ENCODE results near the gene FBXW4. TPM values are rescaled to one million over a fixed set of nuclear protein-coding genes. Genes with fewer than 3 reads are reported as not detected.

Gene FBXW4
- polyA plus RNA-seq, 1 of the 3 experiments (the other 2 are of a cell fraction): 27.6 TPM

GRCh38 chr10:101569622-101570427 lies 125.1 kb downstream of the FBXW4 start:
- H3K36me3 ChIP-seq (replicated peaks in 1 of 2; ENCODE audit: control insufficient read depth in 1 of 2, insufficient read depth in 2 of 2, low read length in 1 of 2): no peaks in the 10 kb centered on the region
- H3K27ac ChIP-seq (ENCODE audit: low read depth in 2 of 2, low read length in 1 of 2): peak overlapping the region in 1 of 2 experiments; percentile 56; a peak in 1 of 4 replicates
- CTCF ChIA-PET: interaction anchor here (0.5 to 9.1 kb wide), 58 partner anchors 8 to 439 kb away, joined by 3 to 164 read pairs (median 6); partner anchors contain the start of genes DPCD, NPM3, POLL and TLX1
- H3K27me3 ChIP-seq (ENCODE audit: insufficient read depth): no peaks in the 10 kb centered on the region; the same call in 1 of the 2 replicates
- peak; percentile 52; the same call in 1 of the 2 replicates for TF ChIP-seq MAX (IDR thresholded peaks at IDR 0.05; ENCODE audit: low read depth)
- peak; percentile 5; the same call in 1 of the 2 replicates for TF ChIP-seq SIN3A (IDR thresholded peaks at IDR 0.05; ENCODE audit: borderline replicate concordance, low read depth, low read length)
- TF ChIP-seq CHD2 (IDR thresholded peaks at IDR 0.05; ENCODE audit: low read length, partially characterized antibody): peak; percentile 77
- TF ChIP-seq GATA2 (CRISPR knock-in tag; IDR thresholded peaks at IDR 0.05): no peak
- no peak for TF ChIP-seq JUND (IDR thresholded peaks at IDR 0.05)
- TF ChIP-seq SMC3 (IDR thresholded peaks at IDR 0.05; ENCODE audit: low read depth, low read length): peak; percentile 69
- TF ChIP-seq, protein P1, sequence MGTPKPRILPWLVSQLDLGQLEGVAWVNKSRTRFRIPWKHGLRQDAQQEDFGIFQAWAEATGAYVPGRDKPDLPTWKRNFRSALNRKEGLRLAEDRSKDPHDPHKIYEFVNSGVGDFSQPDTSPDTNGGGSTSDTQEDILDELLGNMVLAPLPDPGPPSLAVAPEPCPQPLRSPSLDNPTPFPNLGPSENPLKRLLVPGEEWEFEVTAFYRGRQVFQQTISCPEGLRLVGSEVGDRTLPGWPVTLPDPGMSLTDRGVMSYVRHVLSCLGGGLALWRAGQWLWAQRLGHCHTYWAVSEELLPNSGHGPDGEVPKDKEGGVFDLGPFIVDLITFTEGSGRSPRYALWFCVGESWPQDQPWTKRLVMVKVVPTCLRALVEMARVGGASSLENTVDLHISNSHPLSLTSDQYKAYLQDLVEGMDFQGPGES (IDR thresholded peaks at IDR 0.05; ENCODE audit: low read depth, low read length): no peak
- TF ChIP-seq RAD21 (IDR thresholded peaks at IDR 0.05; ENCODE audit: low read length): peak; percentile 76
- TF ChIP-seq CTCF (IDR thresholded peaks at IDR 0.05): peak; percentile 69
- TF ChIP-seq TAF1 (IDR thresholded peaks at IDR 0.05; ENCODE audit: borderline replicate concordance, low read depth, low read length): no peak
- H3K9me3 ChIP-seq: no peaks in the 10 kb centered on the region
- WGBS (ENCODE audit: low lambda C conversion rate): 6% methylated on average over 31 of the region's 56 CpGs
- H3K9me2 ChIP-seq: no peaks in the 10 kb centered on the region
- H3K9ac ChIP-seq: peak overlapping the region; percentile 62; the same call in 1 of the 2 replicates
- H3K4me2 ChIP-seq: peak overlapping the region; percentile 86
- H3K79me2 ChIP-seq (ENCODE audit: insufficient read depth): no peaks in the 10 kb centered on the region
- POLR2A ChIA-PET: interaction anchor here (0.7 to 2.2 kb wide), 6 partner anchors 13 to 356 kb away, joined by 3 to 7 read pairs (median 4); partner anchors contain the start of genes DPCD and POLL
- DNase-seq: peak; percentile 98
- no peaks in the 10 kb centered on the region for H4K20me1 ChIP-seq (ENCODE audit: insufficient read depth)
- peak overlapping the region; percentile 66 to 70 for H3K4me3 ChIP-seq (ENCODE audit: low read depth in 2 of 2, low read length in 1 of 2)
- peak overlapping the region; percentile 93 for H2AFZ ChIP-seq (ENCODE audit: low read depth)
- peaks cover 0 to 29% of the 10 kb centered on the region in 2 experiments; a peak in 1 of 4 replicates for H3K4me1 ChIP-seq (ENCODE audit: control insufficient read depth in 1 of 2, insufficient read depth in 2 of 2, low read depth in 1 of 2, low read length in 1 of 2)
- no peaks in the 10 kb centered on the region for H3F3A ChIP-seq (replicated peaks; ENCODE audit: insufficient read depth)

GRCh38 chr10:101569323-101569621 lies 125.7 kb downstream of the FBXW4 start:
- no peak overlapping the region for H3K27ac ChIP-seq (ENCODE audit: low read depth in 2 of 2, low read length in 1 of 2)
- no peaks in the 10 kb centered on the region for H3K9me2 ChIP-seq
- no peaks in the 10 kb centered on the region for H4K20me1 ChIP-seq (ENCODE audit: insufficient read depth)
- POLR2A ChIA-PET: interaction anchor here (0.7 to 1.5 kb wide), 3 partner anchors 13 to 277 kb away, joined by 3 to 5 read pairs (median 4); no protein-coding TSS in a partner anchor
- WGBS (ENCODE audit: low lambda C conversion rate): 96% methylated on average over 2 of the region's 11 CpGs
- peaks cover 0 to 29% of the 10 kb centered on the region in 2 experiments; a peak in 1 of 4 replicates for H3K4me1 ChIP-seq (ENCODE audit: control insufficient read depth in 1 of 2, insufficient read depth in 2 of 2, low read depth in 1 of 2, low read length in 1 of 2)
- 0 out of 2 replicates have a peak overlapping the region, but pooled peaks have one; percentile 86 for H3K4me2 ChIP-seq
- peak overlapping the region; percentile 93; the same call in 1 of the 2 replicates for H2AFZ ChIP-seq (ENCODE audit: low read depth)
- H3K4me3 ChIP-seq (ENCODE audit: low read depth in 2 of 2, low read length in 1 of 2): peak overlapping the region in 1 of 2 experiments; percentile 66; a peak in 2 of 4 replicates
- no peaks in the 10 kb centered on the region for H3F3A ChIP-seq (replicated peaks; ENCODE audit: insufficient read depth)
- no peaks in the 10 kb centered on the region for H3K9me3 ChIP-seq
- no peak overlapping the region for H3K9ac ChIP-seq
- DNase-seq: no peak
- no peaks in the 10 kb centered on the region for H3K79me2 ChIP-seq (ENCODE audit: insufficient read depth)
- H3K27me3 ChIP-seq (ENCODE audit: insufficient read depth): no peaks in the 10 kb centered on the region; the same call in 1 of the 2 replicates
- CTCF ChIA-PET: interaction anchor here (0.5 to 9.1 kb wide), 53 partner anchors 9 to 438 kb away, joined by 3 to 164 read pairs (median 6); partner anchors contain the start of genes DPCD, POLL and TLX1
- no peaks in the 10 kb centered on the region for H3K36me3 ChIP-seq (replicated peaks in 1 of 2; ENCODE audit: control insufficient read depth in 1 of 2, insufficient read depth in 2 of 2, low read length in 1 of 2)
- TF ChIP-seq REST (IDR thresholded peaks at IDR 0.05; ENCODE audit: low read depth, low read length) (no peak), TCF12 (IDR thresholded peaks at IDR 0.05) (no peak), RXRA (IDR thresholded peaks at IDR 0.05; ENCODE audit: borderline replicate concordance, low read depth) (no peak), YY1 (IDR thresholded peaks at IDR 0.05; ENCODE audit: low read depth) (no peak), EP300 (IDR thresholded peaks at IDR 0.05; ENCODE audit: borderline replicate concordance in 1 of 2, low read depth in 1 of 2, low read length in 1 of 2) (no peak), TAF1 (IDR thresholded peaks at IDR 0.05; ENCODE audit: borderline replicate concordance, low read depth, low read length) (no peak), MAX (IDR thresholded peaks at IDR 0.05; ENCODE audit: low read depth) (no peak)
- TF ChIP-seq, protein P2, sequence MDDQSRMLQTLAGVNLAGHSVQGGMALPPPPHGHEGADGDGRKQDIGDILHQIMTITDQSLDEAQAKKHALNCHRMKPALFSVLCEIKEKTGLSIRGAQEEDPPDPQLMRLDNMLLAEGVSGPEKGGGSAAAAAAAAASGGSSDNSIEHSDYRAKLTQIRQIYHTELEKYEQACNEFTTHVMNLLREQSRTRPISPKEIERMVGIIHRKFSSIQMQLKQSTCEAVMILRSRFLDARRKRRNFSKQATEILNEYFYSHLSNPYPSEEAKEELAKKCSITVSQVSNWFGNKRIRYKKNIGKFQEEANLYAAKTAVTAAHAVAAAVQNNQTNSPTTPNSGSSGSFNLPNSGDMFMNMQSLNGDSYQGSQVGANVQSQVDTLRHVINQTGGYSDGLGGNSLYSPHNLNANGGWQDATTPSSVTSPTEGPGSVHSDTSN (IDR thresholded peaks at IDR 0.05): no peak
